GM12872 (cell line): ENCODE data around the gene MYO9B.

Experiments
- TF ChIP-seq, protein P1 (sequence below): IDR thresholded peaks from 3 replicates; pipeline ENCODE4 v1.5.1; 2011; ENCODE audit warnings: low read depth, mild to moderate bottlenecking, low read length, moderate library complexity; ENCODE audit not compliant: insufficient read depth

MYO9B gene

DNA sequence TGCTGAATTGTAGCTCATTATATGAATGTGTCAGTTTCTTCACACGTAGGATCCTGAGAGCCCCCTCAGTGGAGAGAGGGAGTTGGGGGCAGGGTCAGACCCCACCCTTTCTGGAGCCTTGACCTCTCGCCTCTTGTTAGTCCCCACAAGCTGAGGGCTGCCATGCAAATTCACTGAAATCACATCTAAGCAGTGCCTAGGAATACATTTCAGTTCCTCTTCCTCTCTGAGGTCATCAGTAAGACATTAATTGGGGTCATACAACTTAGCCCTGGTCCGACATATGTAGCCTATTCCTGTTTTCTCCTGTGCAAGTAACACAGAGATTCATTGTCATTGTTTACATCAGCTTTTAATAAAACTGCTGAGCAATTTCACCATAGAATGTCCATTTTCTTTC lies 30.0 kb downstream of the MYO9B start:
- TF ChIP-seq, protein P1, sequence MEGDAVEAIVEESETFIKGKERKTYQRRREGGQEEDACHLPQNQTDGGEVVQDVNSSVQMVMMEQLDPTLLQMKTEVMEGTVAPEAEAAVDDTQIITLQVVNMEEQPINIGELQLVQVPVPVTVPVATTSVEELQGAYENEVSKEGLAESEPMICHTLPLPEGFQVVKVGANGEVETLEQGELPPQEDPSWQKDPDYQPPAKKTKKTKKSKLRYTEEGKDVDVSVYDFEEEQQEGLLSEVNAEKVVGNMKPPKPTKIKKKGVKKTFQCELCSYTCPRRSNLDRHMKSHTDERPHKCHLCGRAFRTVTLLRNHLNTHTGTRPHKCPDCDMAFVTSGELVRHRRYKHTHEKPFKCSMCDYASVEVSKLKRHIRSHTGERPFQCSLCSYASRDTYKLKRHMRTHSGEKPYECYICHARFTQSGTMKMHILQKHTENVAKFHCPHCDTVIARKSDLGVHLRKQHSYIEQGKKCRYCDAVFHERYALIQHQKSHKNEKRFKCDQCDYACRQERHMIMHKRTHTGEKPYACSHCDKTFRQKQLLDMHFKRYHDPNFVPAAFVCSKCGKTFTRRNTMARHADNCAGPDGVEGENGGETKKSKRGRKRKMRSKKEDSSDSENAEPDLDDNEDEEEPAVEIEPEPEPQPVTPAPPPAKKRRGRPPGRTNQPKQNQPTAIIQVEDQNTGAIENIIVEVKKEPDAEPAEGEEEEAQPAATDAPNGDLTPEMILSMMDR: no peak

DNA sequence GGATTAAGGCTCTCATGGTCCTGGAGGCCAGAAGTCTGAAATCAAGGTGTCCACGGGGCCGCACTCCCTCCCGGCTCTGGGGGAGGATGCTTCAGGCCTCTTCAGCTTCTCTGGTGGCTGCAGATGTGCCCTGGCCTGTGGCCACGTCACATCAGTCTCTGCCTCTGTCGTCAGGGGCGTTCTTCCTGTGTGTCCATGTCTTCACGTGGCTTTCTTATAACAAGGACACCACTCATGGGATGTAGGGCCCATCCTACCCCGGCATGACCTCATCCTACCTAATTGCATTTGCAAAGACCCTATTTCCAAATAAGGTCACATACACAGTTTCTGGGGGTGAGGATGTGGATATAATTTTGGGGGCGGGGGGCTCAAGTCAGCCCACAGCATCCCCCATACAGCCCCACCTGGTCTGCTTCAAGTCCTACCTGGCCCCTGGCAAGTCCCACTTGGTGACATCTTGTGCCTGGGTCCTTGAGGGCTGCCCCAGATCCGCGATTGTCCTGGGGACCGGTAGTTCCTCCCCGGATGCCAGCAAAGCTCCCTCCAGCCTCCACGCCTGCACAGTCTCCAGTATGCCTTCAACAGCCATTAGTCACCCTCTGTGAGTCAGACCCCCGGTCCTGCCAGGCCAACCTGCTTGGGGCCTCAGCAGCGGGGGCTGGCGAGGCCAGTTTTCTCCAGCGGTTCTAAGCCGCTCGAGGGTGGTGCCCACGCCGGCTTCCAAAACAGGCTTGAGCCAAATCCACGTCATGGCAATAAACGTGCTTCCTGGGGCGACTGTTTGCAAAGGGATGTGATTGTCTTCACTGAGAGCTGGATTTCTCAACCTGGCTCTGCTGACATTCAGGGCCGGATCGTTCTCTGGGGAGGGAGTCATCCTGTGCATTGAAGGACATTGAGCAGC lies 32.2 kb downstream of the MYO9B start:
- TF ChIP-seq, protein P1: no peak

DNA sequence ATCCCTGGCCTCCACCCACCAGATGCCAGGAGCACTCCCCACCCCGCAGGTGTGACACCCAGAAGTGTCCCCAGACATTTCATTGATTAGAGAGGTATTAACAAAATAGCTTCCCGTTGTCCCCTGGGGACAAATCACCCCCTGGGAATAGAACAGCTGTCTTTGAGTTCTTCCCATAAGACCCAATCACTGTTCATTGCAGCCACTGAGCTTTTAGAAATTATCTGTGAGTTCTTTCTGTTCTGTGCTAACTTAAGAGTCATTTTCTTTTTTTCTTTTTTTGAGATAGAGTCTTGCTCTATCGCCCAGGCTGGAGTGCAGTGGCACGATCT lies 32.8 kb downstream of the MYO9B start:
- TF ChIP-seq, protein P1: no peak

DNA sequence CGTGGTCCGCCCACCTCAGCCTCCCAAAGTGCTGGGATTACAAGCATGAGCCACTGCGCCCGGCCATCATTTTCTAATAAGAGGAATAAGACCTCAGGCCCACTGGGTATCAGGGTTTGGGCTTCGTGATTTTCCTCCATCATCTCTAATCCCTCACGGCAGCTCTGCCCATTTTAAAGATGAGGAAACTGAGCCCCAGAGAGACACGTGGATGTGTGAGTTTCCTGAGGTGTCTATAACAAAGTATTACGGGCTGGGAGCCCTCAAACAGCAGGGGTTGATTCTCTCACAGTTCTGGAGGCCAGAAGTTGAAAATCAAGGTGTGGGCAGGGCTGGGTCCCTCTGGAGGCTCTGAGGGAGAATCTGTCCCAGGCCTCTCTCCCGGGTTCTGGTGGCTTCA lies 33.7 kb downstream of the MYO9B start:
- TF ChIP-seq, protein P1: no peak

DNA sequence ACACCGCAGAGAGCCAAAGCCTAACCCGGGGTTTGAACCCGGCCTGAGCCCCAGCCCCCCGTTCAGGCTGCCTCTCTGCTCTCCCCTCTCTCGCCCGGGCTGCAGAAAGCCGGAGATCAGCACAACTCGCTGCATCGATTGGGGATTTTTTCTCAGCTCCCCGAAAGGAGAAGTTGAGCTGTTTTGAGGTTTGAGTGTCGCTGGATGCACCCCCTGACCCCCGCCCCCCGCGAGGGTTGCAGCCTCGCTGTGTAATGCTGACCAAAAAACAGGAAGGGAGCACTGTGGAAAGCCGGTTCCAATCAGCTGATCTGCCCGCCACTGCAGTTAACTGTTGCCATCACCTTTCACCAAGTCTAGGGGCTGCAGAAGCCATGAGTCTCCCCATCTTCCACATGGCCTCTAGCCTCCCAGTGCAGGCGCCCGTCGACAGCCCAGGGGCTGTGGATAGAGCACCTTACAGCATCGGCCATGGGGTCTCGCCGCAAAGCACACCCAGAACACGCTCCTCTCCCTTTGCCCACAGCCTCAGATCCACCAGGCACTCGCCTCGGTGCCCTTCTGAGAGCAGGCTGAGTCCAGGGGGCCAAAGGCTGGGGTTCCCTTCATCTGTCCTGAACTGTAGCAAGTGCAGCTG lies 34.5 kb downstream of the MYO9B start:
- TF ChIP-seq, protein P1: no peak

DNA sequence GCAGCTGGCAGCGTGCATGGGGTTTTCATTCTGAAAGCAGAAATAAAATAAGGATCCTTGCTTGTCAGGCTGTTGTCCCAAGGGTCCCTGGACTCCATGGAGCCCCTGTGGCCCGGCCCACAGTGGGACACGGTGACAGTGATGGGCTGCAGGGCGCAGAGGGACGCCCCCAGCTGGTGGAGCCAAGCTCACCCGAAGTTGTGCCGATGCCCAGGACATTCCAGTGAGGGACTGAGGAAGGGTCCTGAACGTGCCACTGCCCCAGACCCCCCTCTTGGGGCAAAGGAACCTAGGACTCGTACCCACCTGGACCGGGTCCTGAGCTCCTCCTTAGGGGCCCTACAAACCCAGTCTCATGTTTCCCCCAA lies 35.0 kb downstream of the MYO9B start:
- TF ChIP-seq, protein P1: no peak

DNA sequence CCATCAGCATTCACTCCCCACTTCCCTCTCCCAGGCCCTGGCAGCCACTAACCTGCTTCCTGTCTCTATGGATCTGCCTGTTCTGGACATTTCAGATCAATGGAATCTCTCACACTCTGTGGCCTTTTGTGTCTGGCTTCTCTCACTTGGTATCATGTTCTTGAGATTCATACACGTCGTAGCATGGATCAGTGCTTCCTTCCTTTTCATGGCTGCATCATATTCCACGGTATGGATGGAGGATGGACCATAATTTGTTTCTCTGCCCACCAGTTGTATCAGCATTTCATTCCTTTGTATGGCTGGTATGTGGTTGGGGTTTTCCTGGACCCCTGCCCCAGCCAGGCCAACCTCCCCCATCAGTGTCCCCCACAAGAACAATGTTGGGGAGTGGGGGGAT lies 36.2 kb downstream of the MYO9B start:
- TF ChIP-seq, protein P1: no peak
